BJ (cell line): ENCODE data around the gene TTBK1. TPM values are rescaled to one million over a fixed set of nuclear protein-coding genes. Genes with fewer than 3 reads are reported as not detected.

Source experiments
- CTCF ChIA-PET: fragments of 350-600 bp; formaldehyde crosslinking; extraction: SDS; loops from one replicate; lab custom pipeline; 2021; ENCODE audit warnings: antibody characterized with exemption, inconsistent platforms; lab: Yijun Ruan, JAX
- POLR2A ChIA-PET: fragments of 300-600 bp; sonication (Branson Sonifier 250); formaldehyde crosslinking; extraction: SDS; loops from one replicate; lab custom pipeline; 2021; ENCODE audit warnings: antibody characterized with exemption; lab: Charles Lee
- DNase-seq: peaks from one replicate; pipeline ENCODE4 v3.0.0-alpha.2; 2011; ENCODE audit warnings: low read depth
- H3K27me3 ChIP-seq: 2 replicates; pipeline ENCODE4 v1.6.0; 2011; ENCODE audit warnings: low read length; ENCODE audit not compliant: control insufficient read depth, insufficient read depth
- H3K36me3 ChIP-seq: 2 replicates; pipeline ENCODE4 v1.5.1; 2011; ENCODE audit warnings: low read length; ENCODE audit not compliant: control insufficient read depth, insufficient read depth
- H3K4me3 ChIP-seq: 2 replicates; pipeline ENCODE4 v1.5.1; 2011; ENCODE audit warnings: low read depth, mild to moderate bottlenecking, control low read depth, low read length
- polyA plus RNA-seq: library from polyadenylated mRNA; depleted of rRNA; stranded (reverse); fragments of >200 nt; gene quantifications from 2 replicates; pipeline ENCODE4 v1.2.3, GENCODE V29; 2011
- TF ChIP-seq, protein P1 (sequence below): IDR thresholded peaks from 2 replicates; pipeline ENCODE4 v1.5.1; 2011; ENCODE audit warnings: low read depth, mild to moderate bottlenecking, control low read depth, inconsistent platforms, low read length, moderate library complexity; ENCODE audit not compliant: insufficient read depth

TTBK1 gene
- polyA plus RNA-seq, 1 experiment = not detected

DNA sequence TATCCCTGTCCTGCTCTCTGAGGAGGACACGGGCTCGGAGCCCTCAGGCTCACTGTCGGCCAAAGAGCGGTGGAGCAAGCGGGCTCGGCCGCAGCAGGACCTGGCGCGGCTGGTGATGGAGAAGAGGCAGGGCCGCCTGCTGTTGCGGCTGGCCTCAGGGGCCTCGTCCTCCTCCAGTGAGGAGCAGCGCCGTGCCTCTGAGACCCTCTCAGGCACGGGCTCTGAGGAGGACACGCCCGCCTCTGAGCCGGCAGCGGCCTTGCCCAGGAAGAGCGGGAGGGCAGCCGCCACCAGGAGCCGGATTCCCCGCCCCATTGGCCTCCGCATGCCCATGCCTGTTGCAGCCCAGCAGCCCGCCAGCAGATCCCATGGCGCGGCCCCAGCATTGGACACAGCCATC lies 40.6 kb downstream of the TTBK1 start:
- Histone ChIP-seq H3K36me3 (no peaks in the 10 kb centered on the region), H3K4me3 (no peak overlapping the region), H3K27me3 (peaks cover 7% of the 10 kb centered on the region)
- TF ChIP-seq, protein P1, sequence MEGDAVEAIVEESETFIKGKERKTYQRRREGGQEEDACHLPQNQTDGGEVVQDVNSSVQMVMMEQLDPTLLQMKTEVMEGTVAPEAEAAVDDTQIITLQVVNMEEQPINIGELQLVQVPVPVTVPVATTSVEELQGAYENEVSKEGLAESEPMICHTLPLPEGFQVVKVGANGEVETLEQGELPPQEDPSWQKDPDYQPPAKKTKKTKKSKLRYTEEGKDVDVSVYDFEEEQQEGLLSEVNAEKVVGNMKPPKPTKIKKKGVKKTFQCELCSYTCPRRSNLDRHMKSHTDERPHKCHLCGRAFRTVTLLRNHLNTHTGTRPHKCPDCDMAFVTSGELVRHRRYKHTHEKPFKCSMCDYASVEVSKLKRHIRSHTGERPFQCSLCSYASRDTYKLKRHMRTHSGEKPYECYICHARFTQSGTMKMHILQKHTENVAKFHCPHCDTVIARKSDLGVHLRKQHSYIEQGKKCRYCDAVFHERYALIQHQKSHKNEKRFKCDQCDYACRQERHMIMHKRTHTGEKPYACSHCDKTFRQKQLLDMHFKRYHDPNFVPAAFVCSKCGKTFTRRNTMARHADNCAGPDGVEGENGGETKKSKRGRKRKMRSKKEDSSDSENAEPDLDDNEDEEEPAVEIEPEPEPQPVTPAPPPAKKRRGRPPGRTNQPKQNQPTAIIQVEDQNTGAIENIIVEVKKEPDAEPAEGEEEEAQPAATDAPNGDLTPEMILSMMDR = no peak
- ChIA-PET CTCF (no interaction called here), POLR2A (no interaction called here)
- DNase-seq = no peak

GRCh38 chr6:43284991-43285781 lies 41.9 kb downstream of the TTBK1 start:
- no peak for DNase-seq
- peaks cover 7% of the 10 kb centered on the region for H3K27me3 ChIP-seq
- CTCF ChIA-PET = no interaction called here
- TF ChIP-seq, protein P1 = no peak
- POLR2A ChIA-PET = no interaction called here
- H3K36me3 ChIP-seq = no peaks in the 10 kb centered on the region
- H3K4me3 ChIP-seq = no peak overlapping the region

GRCh38 chr6:43285832-43286231 lies 42.6 kb downstream of the TTBK1 start:
- no peaks in the 10 kb centered on the region for H3K36me3 ChIP-seq
- peaks cover 7% of the 10 kb centered on the region for H3K27me3 ChIP-seq
- ChIA-PET CTCF (no interaction called here), POLR2A (no interaction called here)
- H3K4me3 ChIP-seq = no peak overlapping the region
- TF ChIP-seq, protein P1 = no peak
- DNase-seq = no peak

GRCh38 chr6:43286456-43286979 lies 43.2 kb downstream of the TTBK1 start:
- H3K27me3 ChIP-seq = peaks cover 7% of the 10 kb centered on the region
- no peaks in the 10 kb centered on the region for H3K36me3 ChIP-seq
- POLR2A ChIA-PET = no interaction called here
- TF ChIP-seq, protein P1 = no peak
- no peak for DNase-seq
- CTCF ChIA-PET = no interaction called here
- no peak overlapping the region for H3K4me3 ChIP-seq

DNA sequence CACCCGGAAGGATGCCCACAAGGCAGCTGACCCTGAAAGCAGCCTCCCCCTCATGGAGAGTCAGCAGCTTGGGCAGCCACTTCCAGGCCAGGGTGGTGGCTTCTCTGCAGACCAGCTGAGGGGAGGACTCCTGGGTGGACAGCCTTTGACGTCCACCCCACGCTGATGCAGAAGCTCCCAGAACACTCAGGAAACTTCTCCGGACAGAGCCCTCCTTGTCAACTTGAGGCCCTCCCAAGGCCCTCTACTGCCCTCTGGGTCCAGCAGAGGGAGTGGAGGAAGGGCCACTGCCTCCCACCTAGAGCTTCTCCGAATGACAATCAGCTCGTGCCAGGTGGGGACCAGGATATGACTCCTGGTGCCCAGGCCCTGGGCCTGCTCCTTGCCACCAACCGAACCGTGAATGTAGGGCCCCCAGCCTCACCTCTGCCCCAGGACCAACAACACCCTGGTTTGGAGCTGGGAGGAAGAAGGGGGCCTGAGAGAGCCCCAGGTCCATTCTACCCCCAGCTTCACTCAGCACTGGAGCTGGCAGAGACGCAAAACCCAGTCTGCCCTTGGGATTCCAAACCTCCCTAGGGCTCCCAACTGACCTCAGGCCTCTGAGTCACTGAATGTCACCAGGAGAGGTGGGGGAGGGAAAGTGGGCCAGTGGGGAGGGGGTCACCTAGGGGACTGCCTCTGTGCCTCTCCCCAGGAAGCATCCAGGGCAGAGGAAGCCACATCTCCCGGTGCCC lies 43.9 kb downstream of the TTBK1 start:
- TF ChIP-seq, protein P1 = no peak
- POLR2A ChIA-PET = interaction anchor here (0.5 kb wide), 1 partner anchor 34 kb away, joined by 3 read pairs; no protein-coding TSS in a partner anchor
- no peak for DNase-seq
- Histone ChIP-seq H3K27me3 (peaks cover 7% of the 10 kb centered on the region), H3K36me3 (no peaks in the 10 kb centered on the region), H3K4me3 (no peak overlapping the region)
- CTCF ChIA-PET = no interaction called here
